GM21526 (cell line): ENCODE results near the gene UBAP2.

Experiments used
- ATAC-seq: cut with Tn5 transposase; IDR thresholded peaks from one replicate; pipeline ENCODE4 v1.9.1; 2021; ENCODE audit warnings: moderate library complexity; ENCODE audit not compliant: unreplicated experiment, low FRiP score

The UBAP2 gene

DNA sequence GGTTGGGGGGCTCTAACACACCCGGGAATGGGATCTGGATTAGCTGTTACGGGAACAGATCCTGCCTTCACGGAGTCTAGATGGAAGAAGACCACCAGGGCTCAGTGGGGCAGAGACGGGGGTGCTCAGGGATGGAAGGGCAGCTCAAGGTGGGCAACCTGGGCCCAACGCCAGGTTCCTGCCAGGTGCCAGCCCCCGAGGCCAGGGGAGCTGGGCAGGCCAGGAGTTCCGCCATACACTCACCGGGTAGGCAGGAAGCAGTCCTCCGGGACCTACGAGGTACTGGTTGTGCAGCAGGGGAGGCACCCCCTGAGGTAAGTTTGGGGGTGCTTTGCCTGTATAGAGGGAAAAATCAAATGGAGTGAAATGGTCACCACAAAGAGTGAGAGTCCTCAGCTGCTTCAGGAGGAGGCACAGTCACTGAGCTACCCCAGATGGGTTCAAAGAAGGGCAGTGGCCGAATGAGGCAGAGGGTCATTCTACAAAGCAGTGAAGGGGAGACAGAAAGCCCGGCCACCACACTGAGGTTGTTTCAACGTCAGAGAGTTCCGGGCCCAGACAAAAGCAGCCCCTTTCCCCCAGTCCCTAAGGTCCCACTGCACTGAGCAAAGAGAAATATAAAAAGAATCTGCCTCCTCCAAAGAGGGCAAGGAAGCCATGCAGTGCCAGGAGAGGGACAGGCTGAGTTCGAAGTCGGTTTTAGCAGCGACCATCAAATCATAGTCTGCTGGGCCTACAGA lies 121.8 kb downstream of the UBAP2 start:
- ATAC-seq, result no peak

DNA sequence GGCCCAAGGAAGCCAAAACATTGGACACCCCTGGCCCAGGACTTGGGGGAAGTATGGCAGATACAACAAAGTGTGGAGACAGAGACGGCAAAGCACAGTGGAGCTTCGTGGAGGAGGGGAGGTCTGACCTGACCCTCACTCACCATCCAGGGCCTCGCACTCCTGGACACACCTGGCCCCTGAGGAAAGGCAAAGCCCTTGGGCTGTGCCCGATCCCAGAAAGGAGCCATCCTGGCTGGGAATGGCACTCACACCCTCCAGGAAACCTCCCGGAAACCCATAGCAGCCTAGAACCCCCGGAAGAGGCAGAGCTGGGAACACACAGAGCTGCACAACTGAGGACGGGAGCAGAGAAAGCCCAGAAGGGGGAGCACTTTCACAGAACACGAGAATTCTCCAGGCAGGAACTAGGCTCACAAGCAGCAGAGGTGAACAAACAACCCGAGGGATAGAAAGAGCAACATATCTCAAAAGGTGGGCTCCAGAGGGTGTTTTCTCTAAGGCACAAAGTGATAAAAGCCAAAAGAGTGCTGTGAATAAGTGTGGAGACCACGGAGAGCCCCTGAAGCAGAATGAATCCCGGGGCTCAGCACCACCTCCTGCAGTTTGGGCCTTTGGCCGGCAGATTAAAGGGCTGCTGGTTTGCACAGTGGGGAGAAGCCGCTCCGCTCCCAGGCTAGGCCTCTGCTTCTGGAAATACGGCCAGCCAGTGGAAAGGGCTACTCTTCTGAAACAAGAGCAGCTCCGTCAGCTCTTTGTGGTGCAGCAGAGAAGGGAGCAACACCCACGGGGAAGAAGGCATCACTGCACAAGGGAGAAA lies 123.5 kb downstream of the UBAP2 start:
- no peak for ATAC-seq

DNA sequence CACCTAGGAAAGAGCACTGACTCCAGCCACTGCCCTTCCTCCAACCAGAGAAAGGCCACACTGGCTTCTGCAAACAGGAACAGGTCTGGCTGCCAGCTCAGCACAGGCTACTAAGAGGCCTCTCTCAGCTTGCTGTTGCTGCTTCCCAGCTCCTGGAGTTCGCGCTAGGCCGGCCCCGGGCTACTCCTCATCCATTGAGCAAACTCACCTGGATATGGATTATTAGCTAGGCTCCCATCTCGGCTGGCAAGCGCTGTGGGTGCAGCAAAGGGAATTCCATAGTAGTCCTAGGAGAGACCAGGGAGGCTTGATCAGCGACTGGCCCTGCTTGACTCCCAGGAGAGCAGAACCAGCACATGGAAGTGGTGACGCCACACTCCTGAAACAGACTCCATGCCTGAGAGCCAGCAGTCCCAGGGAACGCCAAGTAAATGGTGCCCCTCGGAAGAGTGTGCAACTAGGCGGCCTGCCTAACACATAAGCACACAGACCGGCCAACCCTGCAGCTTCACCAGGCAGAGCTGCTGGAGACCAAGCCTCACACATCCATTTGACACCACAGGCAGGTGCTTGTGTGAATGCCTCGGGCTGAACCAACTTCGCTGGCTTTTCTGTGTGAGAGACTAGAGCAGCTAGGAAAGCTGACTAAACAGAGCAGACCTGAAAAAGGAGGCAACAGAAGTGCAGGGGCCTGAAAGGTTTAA lies 124.5 kb downstream of the UBAP2 start:
- ATAC-seq, result no peak

DNA sequence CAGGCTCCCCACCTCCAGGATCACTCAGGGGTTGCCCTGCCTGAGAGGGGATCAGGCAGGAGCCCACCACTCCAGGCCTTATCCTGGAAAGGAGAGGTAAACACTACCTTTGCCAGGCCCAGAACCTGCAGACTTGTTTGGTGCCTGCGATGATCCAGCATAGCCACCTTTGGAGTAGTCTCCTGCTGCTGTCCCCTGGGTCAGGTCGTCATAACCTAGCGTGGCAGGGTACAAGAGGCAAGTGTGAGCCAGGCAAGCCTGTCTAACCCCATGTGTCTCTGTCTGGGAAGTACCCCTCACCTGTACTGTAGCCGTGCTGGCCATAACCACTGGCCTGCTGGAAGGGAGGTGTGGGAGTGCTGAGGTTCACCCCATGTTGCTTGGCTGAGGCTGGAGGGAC lies 125.6 kb downstream of the UBAP2 start:
- no peak for ATAC-seq

DNA sequence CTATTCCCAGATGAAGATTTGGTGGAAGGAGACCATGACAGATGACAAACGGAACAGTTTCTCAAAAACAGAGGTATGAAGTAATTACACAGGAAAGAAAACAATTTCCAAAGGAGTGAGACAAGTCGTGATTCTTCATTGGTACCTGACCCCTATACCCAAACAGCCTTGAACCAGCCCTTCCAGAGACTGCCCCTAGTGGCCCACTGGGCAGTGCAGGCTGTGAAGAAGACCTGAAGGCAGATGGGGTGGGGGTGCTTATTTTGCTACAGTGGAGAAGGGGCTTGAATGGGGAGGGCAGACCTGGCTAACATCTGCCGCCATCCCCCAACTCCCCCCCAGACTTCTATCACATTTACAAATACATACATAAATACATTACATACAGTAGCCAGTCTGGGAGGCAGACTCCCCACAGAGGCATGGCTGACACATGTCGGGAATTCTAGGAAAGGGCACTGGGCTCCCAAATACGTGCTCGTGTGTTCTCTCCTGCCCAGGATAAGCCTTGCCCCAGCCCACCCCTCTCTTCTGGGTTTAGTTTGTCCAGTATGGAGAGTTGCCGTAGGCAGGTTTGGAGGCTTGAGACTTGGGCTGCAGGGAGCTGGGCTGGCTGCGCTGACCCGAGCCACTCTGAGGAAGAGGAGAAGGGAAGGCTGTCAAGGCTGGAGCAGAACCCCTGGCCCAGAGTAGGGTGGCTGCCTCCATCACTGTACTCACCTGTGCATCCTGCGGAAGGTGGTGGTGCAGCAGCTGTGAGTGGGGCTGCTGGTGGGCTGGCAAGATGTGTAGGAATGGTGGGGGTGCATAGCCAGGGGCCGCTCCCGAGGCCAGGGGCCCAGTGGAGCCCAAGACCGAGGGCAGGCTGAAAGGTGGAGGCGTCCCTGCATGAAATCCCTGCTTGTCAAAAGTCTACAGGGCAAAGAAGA lies 126.5 kb downstream of the UBAP2 start:
- ATAC-seq, result no peak

DNA sequence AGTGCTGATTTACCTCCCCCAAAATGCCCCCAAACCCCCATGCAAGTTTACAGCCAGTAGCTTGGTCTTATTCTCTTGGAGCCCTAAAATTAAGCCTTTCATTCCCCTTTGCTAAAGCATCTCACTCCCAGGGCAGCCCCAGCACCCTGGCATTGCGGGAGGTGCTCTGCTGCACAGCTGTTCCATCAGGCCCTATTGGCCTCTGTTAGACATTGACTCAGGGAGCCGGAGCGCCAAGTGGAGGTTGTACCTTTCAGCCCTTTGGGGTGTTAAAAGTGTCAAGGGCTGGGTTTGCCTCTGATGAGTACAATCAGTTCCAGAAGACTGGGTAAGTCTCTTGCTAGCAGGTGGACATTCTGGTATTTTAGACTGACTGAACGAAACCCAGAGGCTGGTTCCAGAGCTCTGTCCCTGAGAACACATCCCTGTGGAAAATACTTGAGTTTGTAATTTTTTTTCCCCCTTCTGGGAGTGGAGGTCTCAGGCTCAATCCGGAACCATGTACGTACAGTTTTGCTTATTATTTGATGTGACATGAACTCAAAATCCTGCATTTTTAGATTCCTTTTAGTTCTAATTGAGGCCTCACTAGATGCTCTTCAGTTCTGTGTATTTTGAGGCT lies 129.3 kb downstream of the UBAP2 start:
- ATAC-seq, result no peak

DNA sequence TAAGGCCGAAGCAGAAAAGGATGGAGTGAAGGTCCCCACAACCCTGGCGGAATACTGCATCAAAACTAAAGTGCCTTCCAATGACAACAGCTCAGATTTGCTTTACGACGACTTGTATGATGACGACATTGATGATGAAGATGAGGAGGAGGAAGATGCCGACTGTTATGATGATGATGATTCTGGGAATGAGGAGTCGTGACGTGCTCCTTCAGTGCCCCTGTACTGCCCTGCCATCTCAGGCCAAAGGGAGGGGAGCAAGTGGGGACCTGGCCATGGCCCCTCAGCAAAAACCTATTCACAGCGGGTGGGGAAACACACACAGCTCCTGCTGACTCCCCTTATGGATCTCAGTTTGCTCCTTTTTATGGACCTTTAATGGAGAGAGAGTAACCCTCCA lies 131.7 kb downstream of the UBAP2 start:
- ATAC-seq, result no peak

DNA sequence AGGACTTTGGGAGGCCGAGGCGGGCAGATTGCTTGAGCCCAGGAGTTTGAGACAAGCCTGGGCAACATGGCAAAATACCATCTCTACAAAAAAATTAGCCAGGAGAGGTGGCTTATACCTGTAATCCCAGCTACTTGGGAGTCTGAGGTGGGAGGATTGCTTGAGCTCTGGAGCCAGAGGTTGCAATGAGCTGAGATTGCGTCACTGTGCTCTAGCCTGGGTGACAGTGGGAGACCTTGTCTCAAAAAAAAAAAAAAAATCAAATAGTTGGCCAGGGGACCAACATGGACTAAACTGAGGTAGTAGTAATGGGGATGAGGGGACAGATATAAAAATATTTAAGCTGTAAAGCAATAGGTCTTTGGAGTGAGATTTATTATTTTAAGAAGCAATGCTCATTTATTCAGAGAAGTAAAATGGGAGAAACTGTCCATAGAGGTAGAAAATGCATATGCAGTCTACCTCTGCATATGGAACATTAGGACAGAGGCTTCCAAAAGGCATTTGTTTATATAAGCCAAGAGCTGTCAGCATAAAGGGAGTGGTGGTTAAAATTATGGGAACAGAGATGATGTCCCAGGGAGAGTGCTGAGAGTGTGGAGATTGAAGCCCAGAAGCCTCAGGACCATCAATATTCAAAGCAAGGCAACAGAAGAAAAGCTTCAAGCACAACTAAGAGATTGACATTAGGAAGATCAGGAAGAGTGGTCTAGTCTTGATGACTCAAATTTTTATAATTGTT lies 133.6 kb downstream of the UBAP2 start:
- ATAC-seq, result no peak

DNA sequence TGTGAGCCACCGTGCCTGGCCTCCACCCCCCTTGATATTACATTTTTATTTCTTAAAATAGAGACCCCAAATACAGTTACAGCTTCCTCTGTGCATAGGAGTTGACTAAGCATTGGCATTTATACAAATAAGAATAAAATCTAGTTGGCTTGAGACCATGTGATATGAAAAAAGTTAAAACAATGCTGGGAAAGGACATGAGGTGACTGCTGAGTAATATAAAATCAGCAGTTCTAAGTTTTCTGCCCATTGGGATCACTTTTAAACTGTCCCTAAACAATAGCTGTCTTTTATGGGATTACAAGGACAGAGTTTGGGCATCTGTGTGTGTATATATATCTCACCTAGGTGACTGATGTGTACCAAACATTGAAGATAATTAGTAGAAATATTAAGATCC lies 135.1 kb downstream of the UBAP2 start:
- no peak for ATAC-seq

DNA sequence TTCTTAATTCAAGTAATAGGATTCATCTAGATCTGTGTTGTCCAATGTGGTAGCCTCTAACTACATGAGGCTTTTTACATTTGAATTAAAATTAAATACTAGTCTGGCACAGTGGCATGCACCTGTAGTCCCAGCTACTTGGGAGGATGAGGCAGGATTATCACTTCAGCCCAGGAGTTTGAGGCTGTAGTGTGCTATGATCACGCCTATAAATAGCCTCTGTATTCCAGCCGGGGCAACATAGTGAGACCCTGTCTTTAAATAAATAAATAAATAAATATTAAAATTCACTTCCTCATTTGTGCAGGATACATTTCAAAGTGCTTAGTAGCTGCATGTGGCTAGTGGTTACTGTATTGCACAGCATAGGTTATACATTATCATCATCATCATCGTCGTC lies 139.9 kb downstream of the UBAP2 start:
- ATAC-seq, result no peak

DNA sequence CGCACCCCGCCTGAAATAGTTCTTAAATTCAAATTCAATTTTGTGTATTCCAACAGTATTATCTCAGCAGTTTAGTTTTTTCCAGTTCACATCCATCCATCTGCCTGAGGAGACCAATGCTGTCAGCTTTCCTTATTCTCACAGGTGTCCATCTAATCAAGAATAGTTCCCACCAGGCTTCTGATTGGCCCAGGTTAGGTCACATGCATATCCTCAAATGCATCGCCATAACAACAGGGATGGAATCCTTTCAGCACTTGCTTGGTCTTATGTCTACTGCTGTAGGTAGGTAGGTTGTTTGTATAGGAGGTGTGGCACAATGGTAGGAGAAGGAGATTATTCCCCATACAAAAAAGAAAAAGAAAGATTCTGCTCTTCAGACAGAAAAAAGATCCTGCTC lies 140.6 kb downstream of the UBAP2 start:
- no peak for ATAC-seq

DNA sequence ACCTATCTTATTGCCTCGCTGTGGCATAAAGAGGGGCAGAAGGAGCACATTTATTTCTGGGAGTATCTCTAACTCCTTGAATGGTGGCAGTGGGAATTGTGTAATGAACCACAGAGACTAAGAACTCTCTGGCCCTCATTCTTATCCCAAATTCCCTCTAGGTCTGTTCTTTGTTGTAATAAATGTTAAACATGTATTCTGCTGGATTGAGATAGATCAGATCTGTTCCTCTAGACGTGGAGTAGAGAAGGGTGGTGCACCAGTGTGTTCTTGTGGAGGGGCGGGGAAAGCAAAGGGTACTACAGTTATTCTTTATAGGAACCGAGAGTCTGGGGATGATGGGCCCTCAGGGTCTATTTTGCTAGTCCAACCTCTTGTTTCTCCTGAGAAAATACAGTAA lies 141.3 kb downstream of the UBAP2 start:
- no peak for ATAC-seq

DNA sequence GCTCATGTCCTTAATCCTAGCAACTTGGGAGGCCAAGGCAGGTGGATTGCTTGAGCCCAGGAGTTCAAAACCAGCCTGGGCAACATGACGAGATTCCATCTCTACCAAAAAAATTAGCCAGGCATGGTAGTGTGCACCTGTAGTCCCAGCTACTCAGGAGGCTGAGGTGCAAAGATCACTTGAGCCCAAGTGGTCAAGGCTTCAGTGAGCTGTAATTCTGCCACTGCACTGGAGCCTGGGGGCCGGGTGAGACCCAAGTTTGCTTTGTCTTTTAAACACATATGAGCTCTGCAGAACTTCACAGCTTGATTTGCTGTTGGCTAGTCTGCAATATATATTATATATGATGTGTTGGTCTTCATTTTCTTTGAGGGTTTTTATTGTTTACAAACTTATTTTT lies 141.9 kb downstream of the UBAP2 start:
- no peak for ATAC-seq

DNA sequence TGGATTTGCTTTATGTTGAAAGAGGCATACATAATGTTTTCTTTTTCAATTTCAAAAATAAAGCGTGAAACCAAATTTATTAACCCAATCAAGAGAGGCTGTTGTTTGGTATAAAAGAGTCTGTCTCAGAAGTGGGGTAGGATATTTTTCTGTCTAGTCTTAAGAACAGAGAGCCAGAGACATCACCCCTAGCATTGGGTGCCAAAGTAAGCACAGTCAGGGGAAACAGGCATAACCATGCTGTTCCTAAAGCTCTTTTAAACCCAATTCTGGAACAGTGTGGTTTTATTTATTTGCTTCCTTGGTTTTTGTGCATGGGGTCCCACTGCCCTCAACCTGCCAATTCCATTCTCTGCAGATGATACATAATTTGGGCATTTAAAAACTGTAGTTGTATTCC lies 143.6 kb downstream of the UBAP2 start:
- no peak for ATAC-seq

DNA sequence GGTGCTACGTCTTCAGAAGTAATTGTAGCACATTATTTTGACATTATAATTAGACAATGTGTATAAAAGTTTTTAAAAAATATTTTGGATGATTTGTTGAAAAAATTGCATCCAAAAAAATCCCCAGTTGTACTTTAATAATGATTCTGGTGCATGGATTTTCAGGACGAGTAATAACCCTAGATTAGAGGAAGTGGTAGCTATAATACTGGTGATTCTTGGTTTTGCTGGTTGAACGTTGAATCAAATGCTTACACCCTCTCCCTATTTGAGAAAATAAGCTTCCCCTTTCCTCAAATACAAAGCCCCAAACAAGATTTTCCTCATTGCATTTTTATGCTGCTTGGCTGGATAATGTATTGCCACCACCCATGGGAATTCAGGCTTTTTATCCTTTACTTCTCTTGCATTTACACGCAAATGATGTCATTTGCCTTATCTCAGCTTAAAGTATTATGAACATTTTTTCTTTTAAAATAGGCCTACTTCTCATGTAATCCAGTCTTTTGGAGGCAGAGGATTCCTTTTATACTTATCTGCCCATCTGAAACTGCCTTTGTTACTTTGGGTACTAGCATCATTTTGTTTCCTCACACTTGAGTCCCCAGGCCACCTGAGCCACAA lies 145.4 kb downstream of the UBAP2 start:
- ATAC-seq, result no peak

DNA sequence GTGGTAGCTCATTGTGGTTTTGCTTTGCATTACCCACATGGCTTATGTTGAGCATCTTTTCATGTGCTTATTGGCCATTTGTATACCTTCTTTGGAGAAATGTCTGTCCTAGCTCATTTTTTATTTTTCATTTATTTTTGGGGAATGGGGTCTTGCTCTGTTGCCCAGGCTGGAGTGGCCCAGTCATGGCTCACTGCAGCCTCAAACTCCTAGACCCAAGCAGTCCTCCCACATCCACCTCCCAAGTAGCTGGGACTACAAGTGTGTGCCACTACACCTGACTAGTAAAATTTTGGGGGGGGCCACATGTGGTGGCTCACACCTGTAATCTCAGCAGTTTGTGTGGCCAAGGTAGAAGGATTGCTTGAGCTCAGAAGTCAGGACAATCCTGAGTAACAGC lies 154.4 kb downstream of the UBAP2 start:
- ATAC-seq, result no peak

DNA sequence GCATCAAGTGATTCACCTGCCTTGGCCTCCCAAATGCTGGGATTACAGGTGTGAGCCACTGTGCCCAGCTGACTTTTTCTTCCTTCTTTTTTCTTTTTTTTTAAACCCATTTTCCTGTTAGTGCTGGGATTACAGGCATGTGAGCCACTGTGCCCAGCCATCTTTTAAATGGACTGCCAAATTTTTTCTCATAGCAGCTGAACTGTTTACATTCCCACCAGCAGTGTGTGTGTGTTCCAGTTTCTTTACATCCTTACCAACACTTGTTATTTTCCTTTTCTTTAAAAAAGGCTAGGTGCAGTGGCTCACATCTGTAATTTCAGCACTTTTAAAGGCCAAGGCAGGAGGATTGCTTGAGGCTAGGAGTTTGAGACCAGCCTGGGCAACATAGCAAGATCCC lies 154.8 kb downstream of the UBAP2 start:
- no peak for ATAC-seq

DNA sequence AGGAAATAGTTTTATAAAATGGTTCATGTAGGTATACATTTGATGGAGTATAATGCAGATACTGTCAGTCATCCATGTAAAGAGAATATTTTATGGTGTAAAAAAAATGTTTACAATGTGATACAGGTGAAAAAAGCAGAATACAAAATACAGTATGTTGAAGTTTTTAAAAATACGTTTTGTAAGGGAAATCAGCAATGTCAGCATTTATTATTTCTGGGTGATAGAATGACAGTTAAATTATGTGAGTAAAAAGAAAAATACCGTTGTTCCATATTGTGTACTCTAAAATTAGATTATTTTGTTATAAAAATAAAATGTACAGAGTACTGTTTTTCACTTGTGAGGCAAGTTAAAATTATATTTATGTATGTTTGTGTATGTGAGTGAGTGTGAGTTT lies 162.7 kb downstream of the UBAP2 start:
- no peak for ATAC-seq
